H1 (cell line): ENCODE results near the gene ERCC6L. TPM values are rescaled to one million over a fixed set of nuclear protein-coding genes. Genes with fewer than 3 reads are reported as not detected.

ENCODE experiments used
- CTCF ChIA-PET: fragments of 300-600 bp; sonication (Branson Sonifier 250); formaldehyde crosslinking; loops from one replicate; lab custom pipeline; 2021; ENCODE audit not compliant: partially characterized antibody; lab: Charles Lee
- POLR2A ChIA-PET: fragments of 300-600 bp; sonication (Branson Sonifier 250); formaldehyde crosslinking; loops from one replicate; lab custom pipeline; 2021; ENCODE audit warnings: inconsistent platforms; ENCODE audit not compliant: partially characterized antibody; lab: Charles Lee
- DNase-seq, 2 experiments: peaks; one replicate each; pipeline versions ENCODE4 v3.0.0 to v3.0.0-alpha.2; 2010 to 2022; ENCODE audit warnings: low spot score in 2 of 2, low read depth in 1 of 2, mixed read lengths in 1 of 2
- FAIRE-seq: peaks from 2 replicates; lab custom pipeline; 2011; peaks lifted over from hg19 to GRCh38; lab: Jason Lieb, UNC
- H2AFZ ChIP-seq: 2 replicates; pipeline ENCODE4 v1.8.1; 2012; ENCODE audit warnings: low read length, inconsistent platforms
- H2AK5ac ChIP-seq: 2 replicates; pipeline ENCODE4 v1.6.1; 2013; ENCODE audit warnings: low read depth, low read length
- H2BK120ac ChIP-seq: replicated peaks from 2 replicates; pipeline ENCODE3; 2013; ENCODE audit warnings: low read depth, low read length, inconsistent platforms
- H2BK12ac ChIP-seq: 2 replicates; pipeline ENCODE4 v1.6.1; 2013; ENCODE audit warnings: low read depth, low read length
- H2BK15ac ChIP-seq: 2 replicates; pipeline ENCODE4 v1.6.1; 2013; ENCODE audit warnings: low read length
- H2BK20ac ChIP-seq: 2 replicates; pipeline ENCODE4 v1.6.1; 2013; ENCODE audit warnings: low read length
- H2BK5ac ChIP-seq: 2 replicates; pipeline ENCODE4 v1.6.1; 2013; ENCODE audit warnings: low read depth, low read length
- H3K14ac ChIP-seq: 2 replicates; pipeline ENCODE4 v1.6.1; 2013; ENCODE audit warnings: inconsistent platforms; ENCODE audit not compliant: insufficient read length
- H3K18ac ChIP-seq: 2 replicates; pipeline ENCODE4 v1.6.1; 2013; ENCODE audit warnings: low read length; ENCODE audit errors: extremely low read depth
- H3K23ac ChIP-seq: 2 replicates; pipeline ENCODE4 v1.6.1; 2013; ENCODE audit warnings: inconsistent platforms; ENCODE audit not compliant: insufficient read length
- H3K23me2 ChIP-seq: 2 replicates; pipeline ENCODE4 v1.6.1; 2013; ENCODE audit warnings: low read depth, low read length
- H3K27ac ChIP-seq: 2 replicates; pipeline ENCODE4 v1.6.1; 2011; ENCODE audit warnings: low read depth, low read length, inconsistent platforms
- H3K27me3 ChIP-seq, 4 experiments: replicated peaks in 1 of 4; 1 replicate in 1 of 4; 2 replicates in 3 of 4; pipeline versions ENCODE4 v1.6.1 to v1.8.1; 2011 to 2013; ENCODE audit warnings: low read length in 3 of 4, mild to moderate bottlenecking in 3 of 4, inconsistent platforms in 2 of 4, mixed read lengths in 2 of 4, moderate library complexity in 1 of 4; ENCODE audit not compliant: control insufficient read depth in 3 of 4, insufficient read depth in 3 of 4; ENCODE audit errors: extremely low read depth in 1 of 4
- H3K36me3 ChIP-seq, 4 experiments: 2 replicates each; pipeline versions ENCODE4 v1.6.1 to v1.8.1; 2011 to 2013; ENCODE audit warnings: mild to moderate bottlenecking in 4 of 4, low read length in 3 of 4, moderate library complexity in 2 of 4, control low read depth in 1 of 4, inconsistent platforms in 1 of 4; ENCODE audit not compliant: insufficient read depth in 4 of 4, control insufficient read depth in 2 of 4
- H3K4ac ChIP-seq: replicated peaks from 2 replicates; pipeline ENCODE3; 2013; ENCODE audit warnings: low read length, low read depth, mixed read lengths, inconsistent platforms; ENCODE audit not compliant: insufficient read length
- H3K4me1 ChIP-seq, 4 experiments: replicated peaks in 1 of 4; 1 replicate in 1 of 4; 2 replicates in 3 of 4; pipeline versions ENCODE4 v1.6.1 to v1.8.1; 2011 to 2013; ENCODE audit warnings: low read length in 3 of 4, inconsistent platforms in 2 of 4, mixed read lengths in 1 of 4; ENCODE audit not compliant: insufficient read depth in 4 of 4, control insufficient read depth in 3 of 4
- H3K4me2 ChIP-seq, 2 experiments: 2 replicates each; pipeline versions ENCODE4 v1.6.1 to v1.8.1; 2011 to 2013; ENCODE audit warnings: low read depth in 2 of 2, low read length in 2 of 2, control low read depth in 1 of 2, inconsistent platforms in 1 of 2, mild to moderate bottlenecking in 1 of 2; ENCODE audit not compliant: insufficient read depth in 1 of 2
- H3K4me3 ChIP-seq, 4 experiments: fragments of 200-600, 300-600 bp in 1 of 4; sonication (generic), shearing (Covaris generic), sonication (Bioruptor Twin) in 1 of 4; 2 replicates each; pipeline versions ENCODE4 v1.5.1 to v1.8.1; 2011 to 2016; ENCODE audit warnings: low read length in 4 of 4, low read depth in 3 of 4, control low read depth in 2 of 4, inconsistent platforms in 2 of 4, mild to moderate bottlenecking in 2 of 4, mixed read lengths in 1 of 4, moderate library complexity in 1 of 4; ENCODE audit not compliant: insufficient read depth in 2 of 4; ENCODE audit errors: extremely low read depth in 1 of 4
- H3K56ac ChIP-seq: replicated peaks from 2 replicates; pipeline ENCODE3; 2013; ENCODE audit warnings: low read depth, mild to moderate bottlenecking, mixed read lengths, low read length, inconsistent platforms; ENCODE audit not compliant: insufficient read length
- H3K79me1 ChIP-seq: 2 replicates; pipeline ENCODE4 v1.6.1; 2013; ENCODE audit warnings: low read depth, low read length, control low read depth
- H3K79me2 ChIP-seq, 2 experiments: 2 replicates each; pipeline versions ENCODE4 v1.6.1 to v1.8.1; 2012 to 2013; ENCODE audit warnings: low read length in 2 of 2, mild to moderate bottlenecking in 2 of 2, inconsistent platforms in 1 of 2; ENCODE audit not compliant: insufficient read depth in 2 of 2, control insufficient read depth in 1 of 2
- H3K9ac ChIP-seq, 4 experiments: replicated peaks in 1 of 4; 1 replicate in 1 of 4; 2 replicates in 3 of 4; pipeline versions ENCODE4 v1.6.1 to v1.8.1; 2011 to 2013; ENCODE audit warnings: low read depth in 3 of 4, low read length in 3 of 4, control low read depth in 2 of 4, mild to moderate bottlenecking in 2 of 4, moderate library complexity in 2 of 4, inconsistent platforms in 1 of 4; ENCODE audit errors: extremely low read depth in 1 of 4
- H3K9me3 ChIP-seq, 2 experiments: 2 replicates each; pipeline versions ENCODE4 v1.6.1 to v1.8.1; 2012 to 2013; ENCODE audit warnings: mild to moderate bottlenecking in 2 of 2, moderate library complexity in 2 of 2, control low read depth in 1 of 2, inconsistent platforms in 1 of 2, low read depth in 1 of 2, low read length in 1 of 2, mixed read lengths in 1 of 2; ENCODE audit not compliant: insufficient read depth in 2 of 2
- H4K20me1 ChIP-seq, 2 experiments: replicated peaks in 1 of 2; 2 replicates each; pipeline versions ENCODE3 to v1.8.1; 2011 to 2013; ENCODE audit warnings: inconsistent platforms in 2 of 2, low read length in 2 of 2, mild to moderate bottlenecking in 1 of 2; ENCODE audit not compliant: insufficient read depth in 2 of 2, control insufficient read depth in 1 of 2
- H4K5ac ChIP-seq: 2 replicates; pipeline ENCODE4 v1.6.1; 2013; ENCODE audit warnings: low read length, low read depth, mixed read lengths, inconsistent platforms; ENCODE audit not compliant: insufficient read length
- H4K8ac ChIP-seq: 2 replicates; pipeline ENCODE4 v1.8.0; 2013; ENCODE audit warnings: mild to moderate bottlenecking, moderate library complexity, low read length, inconsistent platforms; ENCODE audit not compliant: insufficient read depth; ENCODE audit errors: extremely low read depth
- H4K91ac ChIP-seq: replicated peaks from 2 replicates; pipeline ENCODE3; 2013; ENCODE audit warnings: low read length, mixed read lengths, inconsistent platforms; ENCODE audit not compliant: insufficient read length
- CBX5 ChIP-seq: fragments of 300-800, 300-1000 bp; sonication (generic); IDR thresholded peaks from 2 replicates; pipeline ENCODE4 v1.7.1; 2016; ENCODE audit warnings: antibody characterized with exemption, low read length, low read depth
- CTBP2 ChIP-seq: IDR thresholded peaks from 2 replicates; pipeline ENCODE4 v1.7.0; 2011; ENCODE audit warnings: borderline replicate concordance, mild to moderate bottlenecking, moderate library complexity, mixed read lengths, low read length; ENCODE audit not compliant: insufficient read depth, insufficient read length
- MAFK ChIP-seq: IDR thresholded peaks from 2 replicates; pipeline ENCODE4 v1.6.1; 2012; ENCODE audit warnings: low read depth, mild to moderate bottlenecking, improper control_type of control experiment, low read length
- MAX ChIP-seq: IDR thresholded peaks from 2 replicates; pipeline ENCODE4 v1.6.1; 2012; ENCODE audit warnings: inconsistent platforms
- POLR2A ChIP-seq, 2 experiments: IDR thresholded peaks; 1 replicate in 1 of 2; 2 replicates in 1 of 2; pipeline ENCODE4 v1.6.1; 2011; ENCODE audit warnings: low read depth in 2 of 2, low read length in 2 of 2, mild to moderate bottlenecking in 2 of 2; ENCODE audit errors: control extremely low read depth in 1 of 2
- POU5F1 ChIP-seq: IDR thresholded peaks from 2 replicates; pipeline ENCODE4 v1.6.1; 2011; ENCODE audit warnings: low read depth, mild to moderate bottlenecking, low read length, moderate library complexity
- RNF2 ChIP-seq: fragments of 200-900, 300-1000 bp; sonication (generic); IDR thresholded peaks from 2 replicates; pipeline ENCODE4 v1.7.1; 2016; ENCODE audit warnings: borderline replicate concordance, low read depth, mild to moderate bottlenecking, antibody characterized with exemption, low read length; ENCODE audit not compliant: poor library complexity, severe bottlenecking; ENCODE audit errors: missing control alignments
- SAP30 ChIP-seq: fragments of 300-600 bp; sonication (generic); IDR thresholded peaks from 2 replicates; pipeline ENCODE4 v1.7.1; 2012; ENCODE audit warnings: low read length, moderate library complexity, mild to moderate bottlenecking, inconsistent platforms; ENCODE audit not compliant: insufficient read depth, insufficient replicate concordance
- SUZ12 ChIP-seq: fragments of 200-600 bp; sonication (generic); IDR thresholded peaks from 2 replicates; pipeline ENCODE4 v1.6.1; 2012; ENCODE audit warnings: mild to moderate bottlenecking, inconsistent platforms, low read length, moderate library complexity, mixed read lengths
- WGBS, 2 experiments: shearing (Covaris generic) in 1 of 2; methylation state at CpG; one replicate each; pipeline versions ENCODE4 v1.1.6 to v1.1.7; 2013 to 2015; ENCODE audit warnings: low lambda C conversion rate in 2 of 2, mixed read lengths in 2 of 2, inconsistent platforms in 1 of 2, low coverage in 1 of 2, missing lambda C conversion rate in 1 of 2; ENCODE audit not compliant: insufficient replicate concordance in 2 of 2, insufficient coverage in 1 of 2, insufficient read length in 1 of 2; ENCODE audit errors: extremely low coverage in 1 of 2, missing lambda C conversion rate in 1 of 2; 5-methylcytosine and 5-hydroxymethylcytosine counted together
- polyA plus RNA-seq, 7 experiments: library from polyadenylated mRNA; depleted of rRNA in 3 of 7; stranded (reverse) in 5 of 7; unstranded in 2 of 7; fragments of >200 nt in 5 of 7; fragments of 200-250 nt in 2 of 7; gene quantifications; 1 replicate in 5 of 7; 2 replicates in 1 of 7; 4 replicates in 1 of 7; pipeline versions ENCODE4 v1.2.1 to v1.2.3, GENCODE V29; 2011 to 2013; ENCODE audit warnings: missing spikeins in 2 of 7, mixed read lengths in 2 of 7
- total RNA-seq: library from RNA; stranded (reverse); fragmentation: NEBNext Ultra II Directional; extraction: Animal tissue kit (Norgen Biotek cat#: 25700); gene quantifications from 2 replicates; pipeline ENCODE4 v1.2.1, GENCODE V29; 2021
- TF ChIP-seq, protein P1 (sequence below), 3 experiments: IDR thresholded peaks; 1 replicate in 2 of 3; 2 replicates in 1 of 3; pipeline versions ENCODE4 v1.5.1 to v1.6.1; 2011; ENCODE audit warnings: low read length in 3 of 3, mild to moderate bottlenecking in 3 of 3, inconsistent platforms in 2 of 3, low read depth in 1 of 3, moderate library complexity in 1 of 3; ENCODE audit not compliant: insufficient read depth in 1 of 3; ENCODE audit errors: control extremely low read depth in 1 of 3

The ERCC6L gene
- total and polyA plus RNA-seq, 2 of the 8 experiments (the other 6 are each of a cell fraction or from before 2014, with no cell fraction given): 4.0 to 23.9 TPM

DNA sequence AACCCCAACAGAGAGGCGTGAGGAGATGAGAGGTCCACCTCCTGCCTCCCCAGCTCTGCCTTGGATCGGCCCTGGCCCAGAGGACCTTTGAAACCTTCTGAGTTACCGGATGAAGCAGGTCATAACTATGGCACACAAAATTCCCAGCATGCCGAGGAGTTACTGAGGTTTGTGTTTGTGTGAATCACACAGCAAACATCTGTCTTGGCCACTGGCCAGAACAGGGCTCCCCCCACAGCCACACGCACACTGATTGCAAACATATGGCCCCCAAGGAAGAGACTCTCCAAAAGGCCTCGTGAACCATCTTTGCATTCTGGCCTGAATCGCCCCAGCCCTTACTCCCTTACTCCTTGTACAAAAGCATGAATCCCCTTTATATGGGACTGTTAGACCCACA lies 19.3 kb upstream of the ERCC6L start:
- Histone ChIP-seq H3K4me2 (no peak overlapping the region), H2BK12ac (no peak overlapping the region), H2AK5ac (no peak overlapping the region), H2BK20ac (no peak overlapping the region), H2BK120ac (no peak overlapping the region), H3K27ac (no peak overlapping the region), H3K4me3 (no peak overlapping the region), H3K23me2 (peaks cover 3% of the 10 kb centered on the region; the same call in 1 of the 2 replicates), H2BK5ac (no peak overlapping the region), H3K56ac (no peak overlapping the region), H3K9me3 (no peaks in the 10 kb centered on the region), H3K4me1 (peaks cover 0 to 3% (median 2%) of the 10 kb centered on the region in 4 experiments; a peak in 2 of 7 replicates), H3K36me3 (no peaks in the 10 kb centered on the region), H2BK15ac (no peak overlapping the region), H3K14ac (no peak overlapping the region), H3K9ac (no peak overlapping the region), H3K79me2 (no peaks in the 10 kb centered on the region), H3K18ac (no peak overlapping the region), H3K27me3 (no peaks in the 10 kb centered on the region), H4K20me1 (no peaks in the 10 kb centered on the region), H2AFZ (no peak overlapping the region), H4K91ac (no peak overlapping the region), H4K5ac (no peak overlapping the region), H4K8ac (no peak overlapping the region), H3K79me1 (no peaks in the 10 kb centered on the region), H3K23ac (no peak overlapping the region), H3K4ac (no peak overlapping the region)
- DNase-seq (no peak), FAIRE-seq (no peak)
- POLR2A ChIA-PET: interaction anchor here (1.0 to 1.7 kb wide), 3 partner anchors 11 to 17 kb away, joined by 3 to 10 read pairs (median 4); no protein-coding TSS in a partner anchor
- CTCF ChIA-PET: interaction anchor here (1.7 kb wide), 1 partner anchor 16 kb away, joined by 6 read pairs; no protein-coding TSS in a partner anchor
- WGBS, 2 experiments: 88% methylated on average over 7 of the region's 7 CpGs; no CpG with 5 or more reads in 1 of the 2 experiments
- TF ChIP-seq CTBP2: no peak
- TF ChIP-seq SUZ12: no peak
- no peak for TF ChIP-seq MAX
- TF ChIP-seq SAP30: no peak
- no peak for TF ChIP-seq CBX5
- no peak for TF ChIP-seq RNF2
- TF ChIP-seq POU5F1: no peak
- TF ChIP-seq POLR2A (IDR thresholded peaks at IDR 0.05; ENCODE audit: control extremely low read depth in 1 of 2, low read depth in 2 of 2, low read length in 2 of 2): no peak
- no peak for TF ChIP-seq MAFK
- TF ChIP-seq, protein P1, sequence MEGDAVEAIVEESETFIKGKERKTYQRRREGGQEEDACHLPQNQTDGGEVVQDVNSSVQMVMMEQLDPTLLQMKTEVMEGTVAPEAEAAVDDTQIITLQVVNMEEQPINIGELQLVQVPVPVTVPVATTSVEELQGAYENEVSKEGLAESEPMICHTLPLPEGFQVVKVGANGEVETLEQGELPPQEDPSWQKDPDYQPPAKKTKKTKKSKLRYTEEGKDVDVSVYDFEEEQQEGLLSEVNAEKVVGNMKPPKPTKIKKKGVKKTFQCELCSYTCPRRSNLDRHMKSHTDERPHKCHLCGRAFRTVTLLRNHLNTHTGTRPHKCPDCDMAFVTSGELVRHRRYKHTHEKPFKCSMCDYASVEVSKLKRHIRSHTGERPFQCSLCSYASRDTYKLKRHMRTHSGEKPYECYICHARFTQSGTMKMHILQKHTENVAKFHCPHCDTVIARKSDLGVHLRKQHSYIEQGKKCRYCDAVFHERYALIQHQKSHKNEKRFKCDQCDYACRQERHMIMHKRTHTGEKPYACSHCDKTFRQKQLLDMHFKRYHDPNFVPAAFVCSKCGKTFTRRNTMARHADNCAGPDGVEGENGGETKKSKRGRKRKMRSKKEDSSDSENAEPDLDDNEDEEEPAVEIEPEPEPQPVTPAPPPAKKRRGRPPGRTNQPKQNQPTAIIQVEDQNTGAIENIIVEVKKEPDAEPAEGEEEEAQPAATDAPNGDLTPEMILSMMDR (IDR thresholded peaks at IDR 0.05; ENCODE audit: control extremely low read depth in 1 of 3, insufficient read depth in 1 of 3, low read depth in 1 of 3, low read length in 3 of 3): no peak
